ENCODE data around the gene EXOSC2.

EXOSC2 gene

DNA sequence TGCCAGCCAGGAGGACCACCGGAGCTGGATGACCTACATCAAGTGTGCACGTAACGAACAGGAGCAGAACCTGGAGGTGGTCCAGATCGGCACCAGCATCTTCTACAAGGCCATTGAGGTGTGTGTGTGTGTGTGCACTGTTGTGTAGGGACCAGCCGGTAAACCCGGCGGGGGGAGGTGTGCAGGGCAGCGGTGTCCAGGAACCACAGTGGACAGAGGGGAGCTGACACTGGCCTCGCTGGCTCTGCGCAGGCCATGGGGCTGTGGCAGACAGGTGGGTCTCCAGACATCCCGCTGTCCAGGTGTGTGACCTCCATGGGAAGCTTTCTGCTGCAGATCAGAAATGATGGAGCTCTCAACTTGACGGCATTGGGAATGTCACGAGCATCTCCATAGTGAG is 25.4 kb upstream of the EXOSC2 start:
- TF ChIP-seq CTCF (IDR thresholded peaks at IDR 0.05; ENCODE audit: low read depth, low read length): no peak

GRCh38 chr9:130668659-130669058 is 24.9 kb upstream of the EXOSC2 start:
- TF ChIP-seq CTCF (IDR thresholded peaks at IDR 0.05; ENCODE audit: low read depth, low read length): no peak
- no peak overlapping the region for H3K4me3 ChIP-seq (ENCODE audit: low read depth, low read length)

More for the DNA sequence above, 25.4 kb upstream of the EXOSC2 start:
- no peak overlapping the region for H3K4me3 ChIP-seq (ENCODE audit: low read depth, low read length)

DNA sequence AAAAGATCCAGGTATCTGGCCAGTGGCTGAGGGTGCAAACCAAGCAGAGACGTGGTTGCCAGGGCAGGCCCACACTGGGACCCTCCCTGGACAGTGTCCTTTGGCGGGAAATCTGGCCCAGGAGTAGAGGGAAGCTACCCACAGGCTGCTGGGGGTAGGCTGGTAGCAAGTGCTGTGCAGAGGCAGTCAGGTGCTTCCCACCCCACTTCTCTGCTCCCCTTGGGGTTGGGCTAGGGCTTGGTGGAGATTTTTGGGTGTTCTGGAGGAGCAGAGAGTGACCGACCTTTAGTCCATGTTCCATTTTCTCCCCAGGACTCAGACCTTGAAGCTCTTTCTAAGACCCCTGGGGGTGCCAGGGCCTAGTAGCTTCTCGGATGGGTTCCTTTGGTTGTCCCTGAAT is 23.6 kb upstream of the EXOSC2 start:
- TF ChIP-seq CTCF (IDR thresholded peaks at IDR 0.05; ENCODE audit: low read depth, low read length): no peak
- no peak overlapping the region for H3K4me3 ChIP-seq (ENCODE audit: low read depth, low read length)

- TF ChIP-seq CTCF (IDR thresholded peaks at IDR 0.05; ENCODE audit: low read depth, low read length): no peak
- H3K4me3 ChIP-seq (ENCODE audit: low read depth, low read length): no peak overlapping the region
Measured at GRCh38 chr9:130670644-130671043, 22.9 kb upstream of the EXOSC2 start.

GRCh38 chr9:130672466-130672865 is 21.1 kb upstream of the EXOSC2 start:
- no peak for TF ChIP-seq CTCF (IDR thresholded peaks at IDR 0.05; ENCODE audit: low read depth, low read length)
- H3K4me3 ChIP-seq (ENCODE audit: low read depth, low read length): no peak overlapping the region

GRCh38 chr9:130672933-130673615 is 20.5 kb upstream of the EXOSC2 start:
- no peak overlapping the region for H3K4me3 ChIP-seq (ENCODE audit: low read depth, low read length)
- no peak for TF ChIP-seq CTCF (IDR thresholded peaks at IDR 0.05; ENCODE audit: low read depth, low read length)

GRCh38 chr9:130675396-130675795 is 18.2 kb upstream of the EXOSC2 start:
- TF ChIP-seq CTCF (IDR thresholded peaks at IDR 0.05; ENCODE audit: low read depth, low read length): no peak
- no peak overlapping the region for H3K4me3 ChIP-seq (ENCODE audit: low read depth, low read length)

All from WI38 (cell line).